Dermis microvascular lymphatic vessel endothelial cell (primary cell): ENCODE data around the gene MUC6. TPM values are rescaled to one million over a fixed set of nuclear protein-coding genes. Genes with fewer than 3 reads are reported as not detected.

Experiments used
- DNase-seq, 2 donors: peaks; one replicate each; pipeline versions ENCODE4 v3.0.0 to v3.0.0-alpha.2; 2010; ENCODE audit warnings: low read depth in 2 of 2
- total RNA-seq: library from RNA; depleted of rRNA; stranded (reverse); fragments of >200 nt; gene quantifications from 2 replicates; pipeline ENCODE4 v1.2.1, GENCODE V29; 2014

MUC6 gene
- total RNA-seq, 1 donor from 2014 or later, result not detected

DNA sequence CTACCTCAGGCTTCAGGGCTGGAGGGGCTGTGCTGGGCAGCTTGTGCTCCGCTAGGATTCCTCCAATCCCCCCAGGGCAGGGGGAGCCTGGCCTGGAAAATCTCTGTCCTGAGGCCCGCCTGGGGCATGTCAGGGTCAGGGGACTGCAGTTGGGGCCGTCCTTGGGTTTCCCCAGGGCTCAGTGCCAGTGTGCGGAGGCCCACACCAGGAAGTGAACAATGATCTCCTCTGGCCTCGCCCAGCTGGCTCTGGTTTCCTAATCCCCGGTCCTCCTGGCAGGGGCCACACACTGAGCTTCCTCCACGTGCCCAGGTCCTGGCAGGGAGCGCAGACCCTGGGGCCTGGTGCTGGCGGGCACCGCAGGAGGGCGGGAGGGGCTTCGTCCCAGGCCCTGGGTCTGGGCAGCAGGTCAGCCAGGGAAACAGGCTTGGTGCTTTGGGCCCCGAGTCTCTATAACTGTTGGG is 36.8 kb upstream of the MUC6 start:
- peak; percentile 79 to 80 for DNase-seq

DNA sequence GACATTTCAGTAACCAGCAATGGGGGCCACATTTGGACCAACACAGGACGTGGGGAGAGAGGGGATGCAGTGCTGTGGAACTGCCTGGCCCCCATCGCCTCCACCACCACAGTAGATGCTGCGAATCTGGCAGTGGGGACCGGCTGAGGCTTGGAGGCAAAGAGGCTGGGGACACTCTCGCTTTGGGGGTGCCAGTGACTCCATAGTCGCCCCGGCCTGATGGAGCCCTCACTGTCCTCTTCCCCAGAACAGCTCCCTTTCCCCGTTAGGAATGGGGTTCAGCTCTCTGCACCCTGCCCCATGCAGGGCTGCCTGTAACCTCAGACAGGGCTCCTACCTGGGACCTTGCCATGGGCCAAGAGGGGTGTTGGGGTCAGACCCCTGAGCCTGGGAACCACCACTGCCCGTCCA is 36.3 kb upstream of the MUC6 start:
- DNase-seq, result no peak

DNA sequence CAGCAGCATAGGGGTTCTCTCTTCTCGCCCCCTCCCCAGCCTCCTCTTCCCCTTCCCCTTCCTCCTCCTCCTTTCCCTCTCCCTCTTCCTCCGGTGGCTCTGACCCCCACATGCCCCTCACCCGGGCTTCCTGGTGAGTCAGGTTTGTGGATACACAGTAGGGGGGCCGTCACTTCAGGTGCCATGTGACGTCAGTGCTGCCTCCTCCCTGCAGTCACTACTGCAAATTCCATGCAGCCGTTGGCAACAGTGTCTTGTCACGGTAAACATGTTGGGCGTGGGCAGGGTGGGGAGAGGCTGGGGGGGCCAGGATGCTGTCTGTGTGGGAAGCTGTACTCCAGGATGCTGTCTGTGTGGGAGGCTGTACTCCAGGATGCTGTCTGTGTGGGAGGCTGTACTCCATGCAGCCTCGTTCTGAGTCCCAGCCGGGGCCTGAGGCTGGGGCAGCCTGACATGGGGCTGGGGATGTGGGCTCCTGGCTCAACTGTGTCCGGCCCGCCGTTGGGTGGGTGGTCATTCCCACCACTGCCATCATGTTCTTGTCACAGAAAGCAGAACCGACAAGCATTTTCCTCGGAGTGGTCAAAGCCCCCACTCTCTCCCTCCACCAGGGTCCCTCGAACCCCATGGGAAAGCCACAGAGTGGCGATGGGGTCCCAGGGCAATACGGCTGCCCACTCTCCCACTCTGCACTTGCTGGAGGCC is 35.8 kb upstream of the MUC6 start:
- DNase-seq, result peak; percentile 69 to 85

DNA sequence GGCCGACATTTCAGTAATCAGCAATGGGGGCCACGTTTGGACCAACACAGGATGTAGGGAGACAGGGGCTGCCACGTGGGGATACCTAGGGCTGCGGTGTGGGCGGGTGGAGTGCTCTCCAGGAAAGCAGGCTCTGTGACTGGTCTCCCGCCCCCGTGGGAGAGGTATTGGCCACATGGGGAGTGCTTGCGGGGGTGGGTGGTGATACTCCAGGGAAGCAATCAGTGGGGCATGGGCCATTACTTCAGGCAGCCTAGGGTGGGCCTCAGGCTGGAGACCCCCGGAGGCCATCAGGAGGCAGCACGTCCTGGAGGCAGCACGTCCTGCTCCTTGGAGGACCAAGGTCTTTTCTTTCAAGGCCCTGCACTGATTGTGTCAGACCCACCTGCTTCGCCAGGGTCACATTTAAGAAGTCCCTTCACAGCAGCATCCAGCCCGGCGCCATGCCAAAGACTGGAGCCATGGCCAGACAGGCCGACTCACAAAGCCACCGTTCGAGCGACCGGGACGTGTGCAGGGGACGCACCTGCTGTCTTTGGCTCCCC is 35.1 kb upstream of the MUC6 start:
- DNase-seq, result no peak

DNA sequence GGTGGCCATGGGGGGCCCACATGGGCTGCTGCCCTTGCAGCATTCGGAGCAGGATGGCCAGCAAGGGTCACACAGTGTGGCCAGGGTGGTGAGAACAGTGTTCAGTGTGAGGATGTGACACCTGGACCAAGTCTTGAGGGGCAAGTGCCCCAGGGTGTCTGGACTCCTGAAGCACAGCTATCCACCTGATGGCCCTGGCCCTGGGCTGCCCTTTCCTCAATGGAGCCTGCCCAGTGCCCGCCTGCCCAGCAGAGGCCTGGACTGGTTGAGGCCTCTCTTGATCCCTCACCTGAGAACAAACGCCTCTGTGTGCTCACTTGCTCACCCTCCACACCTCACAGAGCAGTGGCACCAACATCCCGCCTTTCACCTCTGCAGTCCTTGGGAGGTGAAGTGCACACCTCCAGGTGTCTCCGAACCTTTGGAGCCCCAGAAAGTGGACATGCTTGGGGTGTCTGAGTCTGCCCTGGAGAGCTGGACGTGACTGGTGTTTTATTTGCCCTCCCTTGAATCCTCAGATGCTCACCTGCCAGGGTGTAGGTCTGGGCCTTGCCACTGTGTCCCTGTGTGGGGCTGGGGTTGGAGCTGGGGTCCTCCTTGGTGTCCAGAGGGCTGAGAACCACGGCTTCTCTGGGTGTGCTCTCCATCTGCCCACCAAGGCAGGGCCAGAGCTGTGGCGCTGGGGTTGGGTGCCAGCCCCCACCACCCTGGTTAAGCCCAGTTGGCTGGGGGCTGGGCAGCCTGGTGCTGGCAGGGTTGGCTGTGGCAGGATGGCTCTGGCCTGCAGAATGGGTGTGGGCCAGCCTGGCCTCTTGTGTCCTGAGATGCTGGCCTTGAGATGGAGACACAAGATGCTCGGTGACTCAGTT is 34.3 kb upstream of the MUC6 start:
- no peak for DNase-seq

DNA sequence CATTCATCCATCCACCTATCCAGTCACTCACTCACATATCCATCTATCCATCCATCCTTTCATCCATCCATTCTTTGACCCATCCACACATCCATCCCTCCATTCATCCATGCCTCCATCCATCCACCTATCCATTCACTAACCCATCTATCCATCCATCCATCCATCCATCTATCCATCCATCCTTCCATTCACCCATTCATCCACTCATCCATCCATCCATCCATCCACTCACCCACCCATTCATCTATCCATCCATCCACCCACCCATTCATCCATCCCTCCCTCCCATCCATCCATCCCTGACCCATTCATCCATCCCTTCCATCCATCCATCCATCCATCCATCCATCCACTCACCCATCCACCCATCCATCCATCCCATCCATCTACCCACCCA is 33.2 kb upstream of the MUC6 start:
- no peak for DNase-seq

DNA sequence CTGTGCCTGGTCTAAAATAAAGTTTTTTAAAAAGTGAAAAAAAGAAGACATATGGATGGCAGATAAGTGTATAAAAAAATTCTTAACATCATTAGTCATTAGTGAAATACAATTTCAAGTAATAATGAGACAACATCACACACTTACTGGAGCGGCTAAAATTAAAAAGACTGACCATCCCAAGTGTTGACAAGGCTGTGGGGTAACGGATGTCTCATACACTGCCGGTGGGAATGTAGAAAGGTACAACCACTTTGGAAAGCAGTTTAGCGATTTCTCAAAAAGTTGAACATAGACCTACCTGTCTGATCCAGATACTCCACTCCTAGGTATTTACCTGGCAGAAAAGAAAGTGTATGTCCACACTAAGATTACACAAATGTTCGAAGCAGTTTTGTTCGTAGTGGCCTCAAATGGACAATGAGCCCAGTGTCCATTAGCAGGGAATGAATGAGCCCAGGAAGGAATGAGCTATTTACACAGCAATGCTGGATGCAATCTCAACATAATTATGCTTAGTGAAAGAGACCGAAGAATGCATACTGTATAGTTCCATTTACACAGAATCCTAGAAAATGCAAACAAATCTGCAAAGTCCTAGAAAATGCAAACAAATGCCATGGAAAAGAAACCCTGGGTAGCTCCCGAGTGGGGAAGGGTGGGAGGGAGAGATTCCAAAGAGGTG is 31.4 kb upstream of the MUC6 start:
- DNase-seq, result no peak

DNA sequence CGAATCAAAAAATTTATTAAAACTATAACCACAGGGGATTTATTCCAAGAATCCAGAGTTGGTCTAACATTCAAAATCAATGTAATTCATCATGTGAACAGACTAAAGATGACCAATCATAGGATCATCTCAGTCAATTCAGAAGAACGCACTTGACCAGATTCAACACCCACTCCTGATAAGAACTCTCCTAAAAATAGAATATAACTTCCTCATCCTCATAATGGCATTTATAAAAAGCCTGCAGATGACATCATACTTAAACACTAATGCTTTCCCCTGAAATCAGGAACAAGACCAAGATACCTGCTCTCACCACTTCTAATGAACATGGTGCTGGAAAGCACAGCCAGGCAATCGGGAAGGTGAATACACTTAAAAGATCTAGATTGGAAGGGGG is 27.6 kb upstream of the MUC6 start:
- no peak for DNase-seq

DNA sequence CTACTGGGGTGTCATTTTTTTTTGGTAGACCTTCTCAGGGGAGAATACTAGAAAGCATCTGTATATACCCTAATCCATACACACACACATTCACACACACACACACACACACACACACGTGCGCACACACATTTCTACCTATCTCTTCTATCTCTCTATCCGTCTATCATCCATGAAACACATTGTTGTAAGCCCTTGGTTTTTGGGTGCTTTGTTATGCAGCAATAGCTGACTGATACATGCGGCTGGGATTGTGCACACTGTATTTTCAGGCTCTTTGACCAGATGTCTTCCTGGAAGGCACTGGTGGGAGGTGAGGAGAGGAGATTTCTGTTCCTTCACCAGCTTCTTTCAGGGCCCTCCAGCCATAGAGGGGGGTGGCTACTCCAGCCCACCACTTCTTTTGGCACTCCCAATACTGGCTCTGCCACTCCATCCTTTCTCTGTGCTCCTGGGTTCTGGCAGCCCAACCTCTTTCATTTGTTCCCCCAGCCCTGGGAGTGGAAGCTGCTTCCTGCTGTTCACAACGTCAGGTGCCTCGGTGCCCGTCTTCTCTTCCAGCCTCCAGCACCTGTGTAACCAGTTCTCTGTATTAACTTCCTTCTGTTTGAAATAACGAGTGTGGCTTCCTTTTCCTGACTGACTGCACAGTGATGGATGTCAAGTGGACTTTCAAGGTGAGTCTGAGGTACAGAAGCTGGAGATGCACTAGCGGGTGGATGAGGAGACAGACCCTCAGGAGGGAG is 25.7 kb upstream of the MUC6 start:
- no peak for DNase-seq

DNA sequence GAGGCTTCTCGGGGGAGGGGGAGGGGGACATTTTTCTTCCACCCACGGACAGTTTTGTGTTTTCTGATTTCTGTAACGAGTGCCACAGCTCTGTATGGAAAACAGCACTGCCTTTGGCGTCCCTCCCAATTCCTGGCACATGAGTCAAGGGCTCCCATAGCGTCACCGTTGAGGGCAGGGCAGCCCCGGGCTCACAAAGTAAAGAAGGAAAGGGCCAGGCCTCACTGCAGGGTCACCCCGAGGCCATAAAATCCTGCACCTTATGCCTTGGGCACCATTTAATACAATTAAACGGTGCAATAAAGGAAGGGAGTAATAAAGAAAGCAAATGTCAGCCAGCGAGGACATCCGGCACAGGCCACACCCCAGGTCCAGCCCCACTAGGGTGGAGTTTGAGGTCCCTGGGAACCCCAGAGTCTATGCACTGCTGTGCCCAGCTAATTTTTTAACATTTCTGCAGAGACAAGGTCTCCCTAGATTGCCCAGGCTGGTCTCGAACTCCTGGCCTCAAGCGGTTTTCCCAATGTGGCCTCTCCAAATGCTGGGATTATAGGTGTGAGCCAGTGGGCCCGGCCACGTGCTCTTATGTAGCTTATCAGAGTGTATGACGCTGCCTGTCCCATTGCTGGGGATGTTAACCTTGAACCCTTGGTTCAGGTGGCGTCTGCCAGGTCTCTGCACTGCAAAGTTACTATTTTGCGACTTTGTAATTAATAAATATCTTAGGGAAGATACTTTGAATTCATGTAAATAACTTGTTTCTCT is 24.5 kb upstream of the MUC6 start:
- peak; percentile 41 to 54 for DNase-seq

DNA sequence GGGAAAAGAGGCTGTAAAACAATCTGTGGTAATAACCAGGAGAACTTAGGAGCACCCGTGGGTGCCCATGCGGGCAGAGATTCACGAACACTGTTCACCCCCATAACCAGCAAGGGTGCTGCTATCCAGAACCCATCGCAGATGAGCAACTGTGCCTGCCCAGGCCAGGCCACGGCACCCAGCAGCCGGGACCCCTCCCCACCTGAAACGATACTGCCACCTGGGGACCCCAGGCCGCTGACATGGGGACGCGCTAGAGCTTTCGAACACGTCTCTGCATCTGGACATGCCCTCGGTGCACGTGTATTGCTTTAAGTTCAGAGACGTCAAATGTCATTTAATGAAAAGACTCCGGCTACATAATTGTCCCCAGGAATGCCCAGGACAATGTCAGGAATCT is 23.9 kb upstream of the MUC6 start:
- DNase-seq, result no peak

DNA sequence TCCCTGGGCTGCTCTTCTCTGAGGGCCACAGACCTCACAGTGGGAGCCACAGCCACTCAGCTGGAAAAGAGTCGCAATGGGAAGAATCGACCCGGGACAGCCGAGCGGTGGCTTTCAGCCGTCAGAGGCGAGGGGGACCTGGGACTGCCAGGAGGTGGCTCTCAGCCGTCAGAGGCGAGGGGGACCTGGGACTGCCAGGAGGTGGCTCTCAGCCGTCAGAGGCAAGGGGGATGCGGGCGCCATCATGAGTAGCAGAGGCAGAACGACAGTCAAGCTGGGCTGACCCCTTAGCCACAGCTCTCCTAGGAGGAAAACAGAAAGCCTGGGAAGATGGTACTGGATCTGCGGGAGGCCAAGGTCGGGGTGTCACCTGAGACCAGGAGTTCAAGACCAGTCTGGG is 23.2 kb upstream of the MUC6 start:
- no peak for DNase-seq

DNA sequence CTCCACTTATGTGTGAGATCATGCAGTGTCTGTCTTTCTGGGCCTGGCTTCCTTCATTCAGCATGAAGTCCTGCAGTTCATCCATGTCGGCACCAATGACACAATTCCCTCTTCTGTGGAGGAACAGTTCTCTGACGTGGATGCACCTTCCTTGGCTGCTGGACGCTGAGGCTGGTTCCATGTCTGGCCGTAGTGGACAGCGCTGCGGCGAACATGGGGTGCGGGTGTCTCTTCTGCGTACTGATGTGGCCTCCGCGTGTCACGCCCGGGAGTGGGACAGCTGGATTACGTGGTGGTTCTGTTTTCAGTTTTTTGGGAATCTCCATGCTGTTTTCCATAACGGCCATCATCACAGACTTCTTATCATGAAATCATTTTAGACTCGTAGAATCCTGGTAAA is 21.3 kb upstream of the MUC6 start:
- DNase-seq, result no peak

DNA sequence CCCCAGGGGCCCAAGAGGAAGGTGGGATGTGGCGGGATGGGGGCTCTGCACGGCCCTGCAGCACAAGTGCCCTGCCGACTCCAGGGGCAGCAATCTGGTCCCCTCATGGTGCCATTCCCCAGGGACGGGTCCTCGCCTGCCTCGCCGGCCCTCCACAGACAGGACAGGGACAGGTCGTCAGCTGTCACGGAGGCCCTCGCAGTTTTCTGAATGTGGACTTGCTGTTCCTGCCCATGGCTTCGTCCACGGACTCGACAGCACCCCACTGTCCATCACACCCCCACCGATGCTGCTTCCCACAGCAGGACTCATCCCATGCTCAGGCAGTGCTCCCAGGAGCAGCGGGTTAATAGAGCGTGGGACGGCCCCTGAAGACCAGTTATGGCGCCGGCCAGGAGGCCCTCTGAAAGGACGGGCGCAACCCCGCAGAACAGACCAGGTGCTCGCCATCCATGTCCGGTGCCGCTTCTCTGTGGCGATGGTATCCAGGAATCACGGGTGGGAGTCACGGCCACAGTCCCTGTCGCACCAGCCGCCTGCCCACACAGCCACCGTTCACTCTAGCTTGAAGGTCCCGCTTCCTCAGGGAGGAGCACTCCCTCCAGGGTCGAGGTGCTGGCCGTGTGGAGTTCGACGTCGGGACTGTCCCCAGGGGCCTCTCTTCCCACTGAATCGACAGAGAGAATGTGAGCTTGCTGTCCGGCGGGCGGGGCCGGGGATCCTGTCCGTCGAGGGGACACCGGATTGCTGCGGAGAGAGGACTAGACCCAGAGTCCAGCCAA is 19.7 kb upstream of the MUC6 start:
- no peak for DNase-seq

DNA sequence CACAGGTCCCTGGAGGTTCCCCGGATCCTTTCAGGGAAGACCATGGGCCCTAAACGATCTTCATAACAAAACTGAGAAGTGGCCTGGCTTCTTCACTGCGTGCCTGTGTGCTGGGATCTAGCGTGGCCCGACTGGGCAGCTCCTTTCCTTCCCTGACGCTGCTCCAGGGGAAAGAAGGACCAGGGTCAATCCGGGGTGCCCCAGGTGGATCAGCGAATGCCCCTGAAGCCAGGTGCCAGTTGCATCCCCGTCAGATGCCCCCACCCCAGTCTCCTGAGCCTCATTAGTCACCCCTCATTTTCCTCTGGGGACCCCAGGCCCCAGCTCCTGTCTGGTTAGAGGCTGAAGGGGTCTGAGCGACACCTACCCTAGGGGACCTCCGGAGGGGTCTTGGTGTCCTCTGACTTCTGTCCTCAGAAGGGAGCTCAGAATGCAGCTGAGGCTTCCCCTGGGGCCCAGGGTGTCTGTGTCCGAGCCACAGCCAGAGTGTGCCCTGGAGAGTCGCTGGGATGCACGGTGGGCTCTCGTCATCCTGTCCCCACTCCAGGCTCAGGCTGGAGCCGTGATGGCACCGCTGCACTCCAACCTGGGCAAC is 18.7 kb upstream of the MUC6 start:
- DNase-seq, result no peak

DNA sequence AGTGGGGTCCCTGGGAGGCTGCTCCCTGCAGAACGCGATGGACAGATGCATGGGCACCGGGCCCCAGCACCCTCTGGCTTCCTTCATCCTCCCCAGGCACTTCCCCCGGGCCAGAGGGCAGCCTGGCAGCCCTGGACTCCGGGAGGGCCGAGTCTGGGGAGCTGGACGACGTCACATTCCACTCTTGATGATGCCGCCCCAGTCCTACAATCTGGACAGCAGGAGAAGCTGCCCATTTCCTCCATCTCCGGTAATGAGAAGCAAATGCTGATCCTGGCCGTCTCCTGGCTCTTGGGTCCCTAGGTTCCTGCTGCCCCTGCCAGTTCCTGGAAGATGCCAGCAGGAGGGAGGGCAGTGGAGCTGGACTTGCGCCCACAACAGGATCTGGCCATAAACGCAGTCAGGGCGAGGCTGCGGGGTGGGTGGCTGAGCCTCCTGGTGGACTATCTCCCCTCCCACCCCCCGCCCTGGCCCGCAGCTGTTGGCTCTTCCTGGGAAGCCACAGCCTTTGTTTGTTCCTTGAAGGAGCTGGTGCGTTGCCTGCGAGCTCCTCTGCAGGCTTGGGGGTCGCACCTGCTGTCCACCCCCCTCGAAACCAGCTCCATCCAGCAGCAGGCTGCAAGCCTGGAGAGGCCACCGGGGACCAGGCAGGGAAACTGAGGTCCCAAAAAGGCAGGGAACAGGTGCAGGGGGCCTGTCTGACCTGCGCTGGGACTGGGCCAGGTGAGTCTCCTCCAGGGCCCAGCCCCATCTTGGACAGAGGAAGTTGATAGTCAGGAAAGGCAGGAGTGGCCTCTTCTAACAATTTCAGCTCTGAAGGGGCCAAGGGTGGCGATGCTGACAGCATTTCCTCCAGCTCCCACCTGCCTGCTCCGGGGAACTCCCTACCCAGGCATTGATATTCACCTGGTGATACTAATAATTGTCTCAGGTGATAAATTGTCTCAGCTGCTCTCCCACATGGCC is 17.9 kb upstream of the MUC6 start:
- no peak for DNase-seq

DNA sequence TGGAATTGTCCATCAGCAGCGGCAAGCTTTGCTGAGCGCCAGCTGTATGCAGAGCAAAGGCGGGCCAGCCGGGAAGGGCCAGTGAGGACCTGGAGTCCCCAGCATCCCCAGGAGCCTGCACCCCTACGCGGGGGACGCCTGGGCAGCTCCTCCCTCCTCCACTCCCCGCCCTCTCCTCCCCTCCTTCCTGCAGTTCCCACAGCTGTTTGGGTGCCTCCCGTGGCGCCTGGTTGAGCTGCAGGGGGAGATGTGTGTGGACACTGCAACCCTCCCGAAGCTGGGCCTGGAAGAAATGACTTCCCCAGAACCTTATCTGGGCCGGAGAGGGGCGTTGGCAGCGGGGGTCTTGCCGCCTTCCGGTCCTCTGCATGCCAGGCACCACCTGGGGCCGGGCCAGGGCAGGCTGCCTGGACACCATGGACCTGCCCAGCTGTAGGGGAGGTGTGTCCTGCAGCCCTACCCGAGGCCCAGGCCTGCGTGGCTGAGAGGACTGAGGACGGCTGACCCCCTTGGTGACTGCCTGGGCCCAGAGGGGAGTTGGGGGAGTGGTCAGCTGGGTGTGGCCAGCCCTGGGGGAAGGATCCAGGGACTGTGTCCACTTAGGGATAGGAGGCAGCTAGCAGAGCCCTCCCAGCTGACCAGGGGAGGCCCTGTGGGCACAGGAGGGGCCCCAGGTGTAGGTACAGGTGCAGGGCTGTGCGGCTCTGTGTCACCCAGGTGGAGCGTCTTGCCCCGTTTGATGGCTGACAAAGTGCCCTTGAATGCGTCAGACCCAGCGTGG is 16.8 kb upstream of the MUC6 start:
- DNase-seq, result no peak
